ENCODE results near the gene GMCL2.

GMCL2 gene

GRCh38 chr5:178235588-178235974 lies 48.4 kb upstream of the GMCL2 start:
- Histone ChIP-seq H3K9me2 (replicated peaks; ENCODE audit: insufficient read depth, low read length) (no peaks in the 10 kb centered on the region), H4K20me1 (ENCODE audit: low read depth, low read length) (no peaks in the 10 kb centered on the region), H3K36me3 (ENCODE audit: low read length) (no peaks in the 10 kb centered on the region), H3K79me2 (ENCODE audit: insufficient read depth, low read length) (peaks cover 15% of the 10 kb centered on the region), H3K4me3 (ENCODE audit: insufficient read depth, low read length, poor library complexity, severe bottlenecking) (no peak overlapping the region), H3F3A (ENCODE audit: insufficient read depth) (peaks cover 17% of the 10 kb centered on the region), H3K4me2 (ENCODE audit: low read depth, low read length, poor library complexity, severe bottlenecking) (no peak overlapping the region), H3K9ac (ENCODE audit: low read length) (no peak overlapping the region), H3K27me3 (ENCODE audit: low read length) (no peaks in the 10 kb centered on the region), H2AFZ (ENCODE audit: low read depth, low read length, severe bottlenecking) (no peak overlapping the region), H3K9me3 (ENCODE audit: insufficient read depth, low read length) (no peaks in the 10 kb centered on the region), H3K27ac (ENCODE audit: low read depth, low read length) (no peak overlapping the region)
- TF ChIP-seq, protein P1, sequence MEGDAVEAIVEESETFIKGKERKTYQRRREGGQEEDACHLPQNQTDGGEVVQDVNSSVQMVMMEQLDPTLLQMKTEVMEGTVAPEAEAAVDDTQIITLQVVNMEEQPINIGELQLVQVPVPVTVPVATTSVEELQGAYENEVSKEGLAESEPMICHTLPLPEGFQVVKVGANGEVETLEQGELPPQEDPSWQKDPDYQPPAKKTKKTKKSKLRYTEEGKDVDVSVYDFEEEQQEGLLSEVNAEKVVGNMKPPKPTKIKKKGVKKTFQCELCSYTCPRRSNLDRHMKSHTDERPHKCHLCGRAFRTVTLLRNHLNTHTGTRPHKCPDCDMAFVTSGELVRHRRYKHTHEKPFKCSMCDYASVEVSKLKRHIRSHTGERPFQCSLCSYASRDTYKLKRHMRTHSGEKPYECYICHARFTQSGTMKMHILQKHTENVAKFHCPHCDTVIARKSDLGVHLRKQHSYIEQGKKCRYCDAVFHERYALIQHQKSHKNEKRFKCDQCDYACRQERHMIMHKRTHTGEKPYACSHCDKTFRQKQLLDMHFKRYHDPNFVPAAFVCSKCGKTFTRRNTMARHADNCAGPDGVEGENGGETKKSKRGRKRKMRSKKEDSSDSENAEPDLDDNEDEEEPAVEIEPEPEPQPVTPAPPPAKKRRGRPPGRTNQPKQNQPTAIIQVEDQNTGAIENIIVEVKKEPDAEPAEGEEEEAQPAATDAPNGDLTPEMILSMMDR (IDR thresholded peaks at IDR 0.05; ENCODE audit: insufficient read depth, low read length, poor library complexity, severe bottlenecking), result no peak
- no peak for TF ChIP-seq EZH2phosphoT487 (conservative IDR thresholded peaks at IDR 0.05; ENCODE audit: low read length)

DNA sequence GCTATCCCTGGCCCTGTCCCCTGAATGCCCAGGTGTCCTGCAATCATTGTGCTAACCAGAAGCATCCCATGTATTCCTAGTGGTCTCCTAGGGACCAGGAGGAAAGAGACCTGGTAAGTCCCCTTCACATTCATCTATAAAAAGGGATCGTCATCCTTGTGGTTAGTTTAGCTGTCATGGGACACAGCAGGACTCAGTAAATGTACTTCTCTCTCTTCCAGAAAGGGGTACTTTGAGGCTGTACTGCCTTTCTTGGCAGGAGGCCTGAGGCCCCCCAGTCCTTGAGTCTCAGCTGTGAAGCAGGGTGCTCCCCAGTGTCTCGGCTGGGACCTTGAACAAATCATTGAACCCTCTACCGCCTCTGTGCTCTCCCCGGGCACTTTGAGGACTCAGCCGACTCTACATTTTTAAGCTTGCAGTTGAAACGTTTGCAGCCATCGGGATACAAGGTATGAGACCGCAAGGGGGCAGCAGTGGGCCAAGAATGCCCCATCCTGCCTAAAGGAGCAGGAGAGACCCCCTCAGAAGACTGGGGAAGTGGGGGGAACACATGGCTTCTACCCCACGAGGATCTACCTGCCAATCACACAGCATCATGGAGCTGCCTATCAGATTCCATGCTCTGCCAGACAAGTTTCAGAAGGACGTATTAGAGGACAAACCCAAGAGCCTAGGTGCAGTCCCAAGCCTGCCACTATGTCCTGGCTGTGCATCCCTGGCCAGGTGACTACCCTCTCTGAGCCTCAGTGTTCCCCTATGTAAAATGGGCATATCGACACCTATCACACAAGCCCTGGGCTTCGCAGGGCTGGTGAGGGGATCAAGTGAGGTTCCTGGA lies 47.8 kb upstream of the GMCL2 start:
- TF ChIP-seq, protein P1 (IDR thresholded peaks at IDR 0.05; ENCODE audit: insufficient read depth, low read length, poor library complexity, severe bottlenecking), result peak; percentile 81
- no peak for TF ChIP-seq EZH2phosphoT487 (conservative IDR thresholded peaks at IDR 0.05; ENCODE audit: low read length)
- Histone ChIP-seq H3K9me2 (replicated peaks; ENCODE audit: insufficient read depth, low read length) (no peaks in the 10 kb centered on the region), H3K4me3 (ENCODE audit: insufficient read depth, low read length, poor library complexity, severe bottlenecking) (no peak overlapping the region), H3F3A (ENCODE audit: insufficient read depth) (peaks cover 17% of the 10 kb centered on the region), H3K9ac (ENCODE audit: low read length) (no peak overlapping the region), H3K27me3 (ENCODE audit: low read length) (no peaks in the 10 kb centered on the region), H3K79me2 (ENCODE audit: insufficient read depth, low read length) (peaks cover 19% of the 10 kb centered on the region), H4K20me1 (ENCODE audit: low read depth, low read length) (no peaks in the 10 kb centered on the region), H3K9me3 (ENCODE audit: insufficient read depth, low read length) (no peaks in the 10 kb centered on the region), H3K27ac (ENCODE audit: low read depth, low read length) (no peak overlapping the region), H3K4me2 (ENCODE audit: low read depth, low read length, poor library complexity, severe bottlenecking) (no peak overlapping the region), H2AFZ (ENCODE audit: low read depth, low read length, severe bottlenecking) (no peak overlapping the region), H3K36me3 (ENCODE audit: low read length) (no peaks in the 10 kb centered on the region)

- H3F3A ChIP-seq (ENCODE audit: insufficient read depth), result peaks cover 17% of the 10 kb centered on the region
- H2AFZ ChIP-seq (ENCODE audit: low read depth, low read length, severe bottlenecking), result no peak overlapping the region
- H3K79me2 ChIP-seq (ENCODE audit: insufficient read depth, low read length), result peaks cover 23% of the 10 kb centered on the region
- H3K9me3 ChIP-seq (ENCODE audit: insufficient read depth, low read length), result no peaks in the 10 kb centered on the region
- no peak for TF ChIP-seq EZH2phosphoT487 (conservative IDR thresholded peaks at IDR 0.05; ENCODE audit: low read length)
- H3K9ac ChIP-seq (ENCODE audit: low read length), result no peak overlapping the region
- no peak overlapping the region for H3K4me3 ChIP-seq (ENCODE audit: insufficient read depth, low read length, poor library complexity, severe bottlenecking)
- no peaks in the 10 kb centered on the region for H4K20me1 ChIP-seq (ENCODE audit: low read depth, low read length)
- H3K27me3 ChIP-seq (ENCODE audit: low read length), result no peaks in the 10 kb centered on the region
- no peaks in the 10 kb centered on the region for H3K9me2 ChIP-seq (replicated peaks; ENCODE audit: insufficient read depth, low read length)
- H3K36me3 ChIP-seq (ENCODE audit: low read length), result no peaks in the 10 kb centered on the region; the same call in 1 of the 2 replicates
- no peak overlapping the region for H3K4me2 ChIP-seq (ENCODE audit: low read depth, low read length, poor library complexity, severe bottlenecking)
- H3K27ac ChIP-seq (ENCODE audit: low read depth, low read length), result no peak overlapping the region
These were observed 47.1 kb upstream of the GMCL2 start for GRCh38 chr5:178234121-178234749.
